ENCODE measurements around the gene CDK4.

Gene CDK4

GRCh38 chr12:57757771-57758170, 5.7 kb upstream of the CDK4 start:
- no peak for DNase-seq (ENCODE audit: low read depth in 2 of 2, low spot score in 1 of 2)

DNA sequence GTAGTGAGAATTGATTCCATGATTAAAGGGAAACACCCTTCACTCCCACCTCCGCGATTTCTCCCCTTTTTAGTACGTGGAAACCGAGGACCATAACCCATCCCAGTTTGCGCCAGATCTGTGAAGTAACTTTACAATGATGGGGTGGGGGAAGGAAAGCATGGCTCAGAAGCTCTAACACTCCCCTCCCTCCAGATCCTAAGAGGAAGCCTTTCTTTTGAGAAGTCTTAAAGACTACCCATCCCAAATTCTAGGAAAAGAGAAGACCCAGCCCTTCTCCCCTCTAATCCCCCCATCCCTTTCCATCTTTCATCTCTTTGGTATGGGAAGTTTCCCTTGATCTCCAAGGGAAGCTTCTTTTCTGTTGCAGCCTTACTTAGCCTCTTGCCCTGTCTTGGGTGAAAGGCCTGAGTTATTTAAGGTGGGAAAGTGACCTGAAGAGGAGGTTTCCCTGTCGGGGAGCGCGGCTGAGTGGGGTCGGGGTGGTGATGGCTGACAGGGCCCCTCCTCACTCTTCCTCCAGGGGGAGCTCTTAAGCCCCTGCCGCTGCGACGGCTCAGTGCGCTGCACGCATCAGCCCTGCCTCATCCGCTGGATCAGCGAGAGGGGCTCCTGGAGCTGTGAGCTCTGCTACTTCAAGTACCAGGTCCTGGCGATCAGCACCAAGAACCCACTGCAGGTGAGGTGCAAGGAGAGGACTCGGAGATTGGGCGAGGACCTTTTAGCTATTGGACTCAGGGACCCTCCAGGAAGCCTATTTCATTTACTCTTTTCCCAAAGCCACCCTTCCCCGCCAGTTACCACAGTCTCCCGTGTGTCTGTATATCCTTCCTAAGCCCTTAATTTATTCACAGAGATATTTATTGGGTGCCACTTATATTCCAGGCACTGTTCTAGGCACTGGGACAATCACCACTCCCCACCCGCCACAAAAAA, 4.6 kb upstream of the CDK4 start:
- DNase-seq (ENCODE audit: low read depth in 2 of 2, low spot score in 1 of 2): no peak

GRCh38 chr12:57755454-57756372, 3.6 kb upstream of the CDK4 start:
- DNase-seq (ENCODE audit: low read depth in 2 of 2, low spot score in 1 of 2): no peak

DNA sequence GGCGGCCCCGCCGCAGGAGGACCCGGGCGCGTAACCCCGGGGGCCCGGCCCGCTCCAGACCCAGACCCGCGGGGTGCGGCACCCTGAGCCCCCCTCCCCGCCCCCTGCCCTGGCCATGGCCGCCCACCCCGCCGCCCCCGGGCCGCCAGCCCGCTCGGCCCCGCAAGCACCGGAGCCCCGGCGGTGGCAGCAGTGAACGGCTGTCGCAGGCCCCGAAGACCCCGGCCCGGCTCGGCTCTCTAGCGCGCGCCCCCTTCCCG, 3.0 kb upstream of the CDK4 start:
- no peak for DNase-seq (ENCODE audit: low read depth in 2 of 2, low spot score in 1 of 2)

DNA sequence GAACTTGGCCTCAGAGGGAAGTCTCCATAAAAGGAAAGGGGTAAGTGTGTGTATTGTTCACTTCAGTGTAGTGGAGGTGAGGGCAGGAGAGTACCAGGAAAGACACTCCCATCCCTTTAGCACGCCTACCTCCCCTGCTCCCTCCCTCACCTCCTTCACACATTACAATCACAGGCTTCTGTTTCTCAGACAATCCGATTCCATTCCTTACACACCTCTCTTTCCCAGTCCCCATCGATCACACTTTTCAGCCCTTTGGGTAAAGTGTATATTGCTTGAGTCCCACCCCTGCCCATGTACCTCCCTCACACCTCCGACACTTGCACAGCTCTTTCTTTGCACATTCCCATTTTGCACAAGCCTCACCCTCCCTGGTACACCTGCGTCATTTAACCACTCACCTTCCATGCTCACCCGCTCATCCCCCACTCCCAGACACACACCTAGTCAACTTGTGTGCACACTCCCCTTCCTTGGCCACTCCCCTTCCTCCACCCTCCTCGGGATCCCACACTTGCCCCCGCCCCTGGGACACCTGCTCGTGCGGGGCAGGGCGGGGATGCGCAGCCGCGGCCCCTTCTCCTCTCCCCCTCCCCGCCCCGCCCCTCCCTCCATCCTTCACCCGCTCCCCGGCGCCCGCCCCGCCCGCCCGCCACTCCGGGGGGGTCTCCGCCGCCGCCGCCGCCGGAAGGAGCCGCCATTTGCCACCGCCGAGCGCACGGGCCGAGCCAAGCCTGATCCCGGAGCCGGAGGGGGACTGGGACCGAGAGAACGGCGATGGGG, 2.5 kb upstream of the CDK4 start, which contains the start of gene MARCHF9:
MARCHF9 (plus strand) TSS at position 693 of the 783 bp plus-strand sequence. CDS start 426 bp downstream, outside the sequence.
- DNase-seq (ENCODE audit: low read depth in 2 of 2, low spot score in 1 of 2): peak in 1 of 2 donors; percentile 68

DNA sequence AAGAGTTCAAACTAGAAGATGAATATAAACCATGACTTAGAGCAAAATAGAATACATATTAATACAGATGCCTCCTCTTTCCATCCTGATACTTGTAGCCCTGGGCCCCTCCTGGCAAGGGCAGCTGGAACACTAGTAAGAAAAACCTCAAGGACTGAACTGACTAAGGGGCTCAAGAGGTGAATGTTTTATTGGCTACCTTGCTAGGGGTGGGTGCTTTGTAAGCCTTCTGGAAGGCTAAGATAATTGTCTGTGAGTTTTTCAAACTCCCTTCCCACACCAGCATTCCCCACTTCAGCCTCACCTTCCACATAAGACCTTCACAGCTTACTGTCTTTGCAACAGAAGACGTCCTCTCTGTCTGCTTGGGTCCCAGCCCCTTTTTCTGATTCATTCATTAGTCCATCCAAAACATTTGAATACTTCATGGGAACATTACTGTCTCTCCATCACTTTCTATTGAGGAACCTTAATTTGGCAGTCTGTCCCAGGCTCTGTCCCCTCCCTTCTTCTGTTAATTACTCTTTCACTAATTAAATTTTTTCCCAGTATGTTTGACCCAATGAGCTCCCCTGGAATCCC, 1.7 kb upstream of the CDK4 start:
- no peak for DNase-seq (ENCODE audit: low read depth in 2 of 2, low spot score in 1 of 2)

DNA sequence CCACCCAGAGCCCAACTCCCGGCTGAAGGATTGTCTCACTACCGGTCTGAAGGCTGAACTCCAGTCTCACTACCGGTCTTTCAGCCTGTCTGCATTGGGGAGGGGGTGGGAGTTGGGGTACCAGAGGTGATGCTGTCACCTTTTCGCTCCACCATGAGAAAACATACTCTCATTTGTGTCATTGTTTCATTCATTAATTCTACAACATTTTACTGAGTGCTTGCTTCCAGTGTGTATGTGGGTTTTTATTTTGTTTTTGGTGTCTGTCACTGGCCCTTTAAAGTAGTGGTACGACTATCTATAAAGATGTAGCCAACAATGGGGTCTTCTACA, 524 bp upstream of the CDK4 start:
- no peak for DNase-seq (ENCODE audit: low read depth in 2 of 2, low spot score in 1 of 2)

- DNase-seq (ENCODE audit: low read depth in 2 of 2, low spot score in 1 of 2): no peak
Measured at GRCh38 chr12:57751432-57751787, 700 bp downstream of the CDK4 start.

DNA sequence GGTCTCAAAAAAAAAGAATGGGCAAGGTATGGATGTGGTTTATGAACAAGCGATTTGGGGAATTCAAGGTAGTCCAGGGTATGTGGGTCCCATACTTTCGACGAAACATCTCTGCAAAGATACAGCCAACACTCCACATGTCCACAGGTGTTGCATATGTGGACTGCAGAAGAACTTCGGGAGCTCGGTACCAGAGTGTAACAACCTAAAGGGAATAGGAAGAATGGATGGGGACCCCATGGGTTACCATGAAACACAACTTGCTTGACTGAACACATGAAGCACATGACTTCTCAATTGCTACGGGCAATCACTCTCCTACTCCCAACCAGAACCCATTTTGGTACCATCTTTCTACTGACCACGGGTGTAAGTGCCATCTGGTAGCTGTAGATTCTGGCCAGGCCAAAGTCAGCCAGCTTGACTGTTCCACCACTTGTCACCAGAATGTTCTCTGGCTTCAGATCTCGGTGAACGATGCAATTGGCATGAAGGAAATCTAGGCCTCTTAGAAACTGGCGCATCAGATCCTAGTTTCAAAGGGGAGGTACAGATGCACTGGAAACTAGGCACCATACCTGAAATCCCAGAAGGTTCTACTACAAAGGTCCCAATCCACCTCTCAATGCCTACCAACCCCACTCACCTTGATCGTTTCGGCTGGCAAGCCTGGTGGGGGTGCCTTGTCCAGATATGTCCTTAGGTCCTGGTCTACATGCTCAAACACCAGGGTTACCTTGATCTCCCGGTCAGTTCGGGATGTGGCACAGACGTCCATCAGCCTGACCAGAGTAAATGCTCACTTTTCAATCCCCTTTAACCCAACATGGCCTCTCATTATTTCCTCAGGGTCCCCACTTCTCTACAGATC, 1.3 kb downstream of the CDK4 start:
- no peak for DNase-seq (ENCODE audit: low read depth in 2 of 2, low spot score in 1 of 2)

GRCh38 chr12:57749061-57749460, 3.0 kb downstream of the CDK4 start:
- DNase-seq (ENCODE audit: low read depth in 2 of 2, low spot score in 1 of 2): no peak

DNA sequence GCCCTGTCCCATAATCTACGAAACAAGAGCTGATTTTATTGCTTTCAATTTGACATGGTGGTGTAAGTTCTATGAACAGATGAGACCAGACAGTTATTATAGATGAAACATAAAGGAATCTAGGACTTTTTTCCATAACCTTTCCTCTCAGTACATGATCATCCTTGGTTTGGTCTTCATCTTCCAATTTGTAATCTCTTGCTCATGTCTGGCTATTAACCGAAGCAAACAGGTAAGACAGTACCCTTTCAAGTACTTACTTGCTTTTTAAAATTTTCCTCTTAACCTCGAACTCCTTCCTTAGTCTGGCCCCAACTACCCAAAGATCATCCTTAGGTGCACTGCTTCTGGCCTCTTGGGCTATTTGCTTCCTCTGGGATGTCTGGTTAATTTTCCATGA, 6.1 kb downstream of the CDK4 start:
- DNase-seq (ENCODE audit: low read depth in 2 of 2, low spot score in 1 of 2): no peak

GRCh38 chr12:57745485-57745881, 6.6 kb downstream of the CDK4 start:
- no peak for DNase-seq (ENCODE audit: low read depth in 2 of 2, low spot score in 1 of 2)

GRCh38 chr12:57744777-57745484, 7.2 kb downstream of the CDK4 start, which contains the start of gene TSPAN31:
Gene TSPAN31, plus strand, starts transcription at chr12:57745039. Its CDS starts 116 bp downstream, at chr12:57745155.
- peak; percentile 78 to 89 for DNase-seq (ENCODE audit: low read depth in 2 of 2, low spot score in 1 of 2)

- DNase-seq (ENCODE audit: low read depth in 2 of 2, low spot score in 1 of 2): peak in 1 of 2 donors; percentile 49
Measured at GRCh38 chr12:57744194-57744776, 7.8 kb downstream of the CDK4 start.

- no peak for DNase-seq (ENCODE audit: low read depth in 2 of 2, low spot score in 1 of 2)
Measured at GRCh38 chr12:57743769-57744168, 8.3 kb downstream of the CDK4 start.

DNA sequence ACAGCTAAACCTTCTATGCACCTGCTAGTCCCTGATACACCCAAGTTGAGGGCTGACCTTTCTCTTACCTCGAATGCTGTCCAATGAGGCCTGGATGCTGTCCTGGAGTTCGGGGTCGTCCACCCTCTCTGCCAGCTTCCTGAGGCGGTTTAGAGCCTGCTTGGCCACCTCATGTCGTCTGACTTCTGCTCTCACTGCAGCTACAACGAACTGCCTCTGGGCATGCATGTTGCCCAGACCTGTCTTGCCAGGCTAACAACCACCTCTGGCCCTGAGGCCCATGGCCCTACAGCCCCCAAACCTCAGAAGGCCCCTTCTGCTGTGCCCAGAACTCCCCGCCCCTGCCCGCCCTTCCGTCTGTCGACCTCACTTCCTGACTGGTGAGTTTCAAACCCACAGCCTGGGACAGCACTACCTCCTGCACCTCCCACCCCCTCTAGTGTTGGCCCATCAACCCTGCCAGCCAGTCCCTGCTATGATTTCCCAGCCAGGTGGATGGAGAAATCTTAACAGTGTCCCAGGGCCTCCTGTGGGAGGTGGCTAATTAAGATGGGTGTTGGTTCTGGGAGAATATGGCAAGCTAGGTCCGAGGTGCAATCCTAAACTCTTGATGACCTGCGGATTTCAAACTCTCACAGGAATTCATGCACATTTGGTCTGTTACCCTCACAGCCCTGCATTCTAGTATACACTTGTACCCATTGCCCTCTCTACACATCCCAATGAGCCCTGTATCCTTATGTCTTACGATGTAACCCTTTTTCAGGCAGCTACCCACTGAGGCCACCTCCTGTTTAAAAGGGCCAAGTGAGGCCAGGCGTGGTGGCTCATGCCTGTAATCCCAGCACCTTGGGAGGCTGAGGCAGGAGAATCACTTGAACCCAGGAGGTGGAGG, 10.0 kb downstream of the CDK4 start:
- peak; percentile 50 to 66 for DNase-seq (ENCODE audit: low read depth in 2 of 2, low spot score in 1 of 2)

- no peak for DNase-seq (ENCODE audit: low read depth in 2 of 2, low spot score in 1 of 2)
Measured at GRCh38 chr12:57741413-57741789, 10.7 kb downstream of the CDK4 start.
